ENCODE data around the gene TPI1.

The TPI1 gene

DNA sequence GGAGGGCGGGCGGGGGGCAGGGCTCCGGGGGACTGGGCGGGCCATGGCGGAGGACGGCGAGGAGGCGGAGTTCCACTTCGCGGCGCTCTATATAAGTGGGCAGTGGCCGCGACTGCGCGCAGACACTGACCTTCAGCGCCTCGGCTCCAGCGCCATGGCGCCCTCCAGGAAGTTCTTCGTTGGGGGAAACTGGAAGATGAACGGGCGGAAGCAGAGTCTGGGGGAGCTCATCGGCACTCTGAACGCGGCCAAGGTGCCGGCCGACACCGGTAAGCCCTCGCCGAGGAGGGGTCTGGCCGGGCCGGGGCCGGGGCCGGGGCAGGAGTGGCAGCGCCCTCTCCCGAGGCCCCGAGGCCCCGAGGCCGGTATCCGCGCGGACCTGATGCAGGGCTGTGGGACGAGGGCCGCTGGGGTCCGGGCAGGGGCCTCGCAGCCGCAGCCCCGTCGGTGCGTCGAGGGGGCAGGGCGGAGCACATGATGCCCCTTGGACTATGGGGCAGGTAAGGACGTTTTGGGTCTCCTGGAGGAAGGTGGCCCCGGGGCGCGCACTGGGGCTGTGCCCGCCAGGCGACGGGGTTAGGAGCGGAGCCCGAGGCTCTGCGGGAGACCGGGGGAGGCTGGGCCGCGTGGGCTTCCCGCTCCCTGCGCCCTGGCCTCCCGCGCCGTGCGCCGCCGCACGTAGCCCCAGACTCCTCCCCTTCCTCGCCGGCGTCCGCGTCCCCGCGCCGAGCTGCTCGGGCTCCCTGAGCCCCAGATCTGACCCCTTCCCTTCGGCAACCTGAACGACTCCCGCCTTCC lies at the start of gene TPI1:
Gene TPI1, plus strand, starts transcription at position 119 of the 798 bp plus-strand sequence. Its CDS starts 36 bp downstream, at position 155.
- peak; percentile 89 for DNase-seq

DNA sequence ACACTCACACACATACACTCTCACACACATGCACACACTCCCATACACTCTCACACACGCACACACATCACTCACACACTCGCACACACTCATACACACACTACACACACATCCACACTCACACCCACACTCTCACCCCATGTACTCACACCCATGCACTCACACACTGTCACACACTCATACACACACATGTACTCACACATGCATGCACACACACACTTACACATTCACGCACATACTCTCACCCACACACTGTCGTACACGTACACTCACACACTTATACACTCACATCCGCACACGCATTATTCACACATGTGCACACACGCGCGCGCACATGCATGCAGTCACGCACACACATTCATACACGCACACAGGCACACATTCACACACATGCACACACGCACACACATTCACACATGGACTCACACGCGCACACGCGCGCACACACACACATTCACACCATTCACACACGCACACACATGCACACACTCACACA lies 49.6 kb upstream of the TPI1 start:
- DNase-seq = no peak

DNA sequence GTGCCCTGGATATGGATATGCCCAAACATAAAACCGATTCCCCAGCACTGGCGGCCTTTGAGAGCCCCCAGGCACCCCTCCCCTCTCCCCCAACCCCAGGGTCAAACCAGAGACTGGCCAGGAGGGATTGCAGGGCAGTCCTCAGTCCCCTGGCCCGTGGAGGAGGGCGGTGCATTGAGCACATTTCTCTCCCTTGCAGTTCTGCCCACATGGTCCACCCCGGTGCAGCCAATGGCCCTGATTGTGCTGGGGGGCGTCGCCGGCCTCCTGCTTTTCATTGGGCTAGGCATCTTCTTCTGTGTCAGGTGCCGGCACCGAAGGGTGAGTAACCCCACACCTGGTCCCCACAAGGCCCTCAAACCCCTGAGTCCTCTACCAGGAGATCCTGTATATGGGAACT lies 49.1 kb upstream of the TPI1 start:
- DNase-seq = no peak

DNA sequence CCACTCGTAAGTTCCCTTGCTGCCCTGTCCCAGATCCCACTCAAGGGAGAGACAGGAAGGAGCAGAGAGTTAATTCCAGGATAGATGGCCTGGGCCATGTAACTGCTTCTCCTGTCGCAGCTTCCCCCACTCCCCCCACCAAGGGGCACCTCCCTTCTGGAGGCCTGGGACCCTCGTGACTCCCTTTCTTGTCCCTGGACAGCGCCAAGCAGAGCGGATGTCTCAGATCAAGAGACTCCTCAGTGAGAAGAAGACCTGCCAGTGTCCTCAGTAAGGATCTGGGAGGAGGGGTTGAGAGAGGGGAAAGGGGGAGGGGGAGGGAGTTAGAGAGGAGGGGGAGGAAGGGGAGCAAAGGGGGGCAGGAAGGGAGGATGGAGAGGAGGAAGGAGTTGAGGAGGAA lies 48.7 kb upstream of the TPI1 start:
- no peak for DNase-seq

DNA sequence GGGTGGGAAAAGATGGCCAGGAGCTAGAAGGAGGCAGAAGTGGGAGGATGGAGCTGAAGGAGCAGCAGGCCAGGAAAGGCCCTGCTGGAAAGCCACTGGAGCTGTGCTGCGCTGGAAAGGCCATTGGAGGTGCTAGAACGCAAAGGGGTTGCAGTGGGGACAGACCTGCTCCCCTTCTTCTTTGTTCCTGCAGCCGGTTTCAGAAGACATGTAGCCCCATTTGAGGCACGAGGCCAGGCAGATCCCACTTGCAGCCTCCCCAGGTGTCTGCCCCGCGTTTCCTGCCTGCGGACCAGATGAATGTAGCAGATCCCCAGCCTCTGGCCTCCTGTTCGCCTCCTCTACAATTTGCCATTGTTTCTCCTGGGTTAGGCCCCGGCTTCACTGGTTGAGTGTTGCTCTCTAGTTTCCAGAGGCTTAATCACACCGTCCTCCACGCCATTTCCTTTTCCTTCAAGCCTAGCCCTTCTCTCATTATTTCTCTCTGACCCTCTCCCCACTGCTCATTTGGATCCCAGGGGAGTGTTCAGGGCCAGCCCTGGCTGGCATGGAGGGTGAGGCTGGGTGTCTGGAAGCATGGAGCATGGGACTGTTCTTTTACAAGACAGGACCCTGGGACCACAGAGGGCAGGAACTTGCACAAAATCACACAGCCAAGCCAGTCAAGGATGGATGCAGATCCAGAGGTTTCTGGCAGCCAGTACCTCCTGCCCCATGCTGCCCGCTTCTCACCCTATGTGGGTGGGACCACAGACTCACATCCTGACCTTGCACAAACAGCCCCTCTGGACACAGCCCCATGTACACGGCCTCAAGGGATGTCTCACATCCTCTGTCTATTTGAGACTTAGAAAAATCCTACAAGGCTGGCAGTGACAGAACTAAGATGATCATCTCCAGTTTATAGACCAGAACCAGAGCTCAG lies 48.0 kb upstream of the TPI1 start:
- DNase-seq = no peak

DNA sequence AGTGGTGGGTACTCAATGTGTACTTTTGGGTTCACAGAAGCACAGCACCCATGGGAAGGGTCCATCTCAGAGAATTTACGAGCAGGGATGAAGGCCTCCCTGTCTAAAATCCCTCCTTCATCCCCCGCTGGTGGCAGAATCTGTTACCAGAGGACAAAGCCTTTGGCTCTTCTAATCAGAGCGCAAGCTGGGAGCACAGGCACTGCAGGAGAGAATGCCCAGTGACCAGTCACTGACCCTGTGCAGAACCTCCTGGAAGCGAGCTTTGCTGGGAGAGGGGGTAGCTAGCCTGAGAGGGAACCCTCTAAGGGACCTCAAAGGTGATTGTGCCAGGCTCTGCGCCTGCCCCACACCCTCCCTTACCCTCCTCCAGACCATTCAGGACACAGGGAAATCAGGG lies 47.2 kb upstream of the TPI1 start:
- no peak for DNase-seq

DNA sequence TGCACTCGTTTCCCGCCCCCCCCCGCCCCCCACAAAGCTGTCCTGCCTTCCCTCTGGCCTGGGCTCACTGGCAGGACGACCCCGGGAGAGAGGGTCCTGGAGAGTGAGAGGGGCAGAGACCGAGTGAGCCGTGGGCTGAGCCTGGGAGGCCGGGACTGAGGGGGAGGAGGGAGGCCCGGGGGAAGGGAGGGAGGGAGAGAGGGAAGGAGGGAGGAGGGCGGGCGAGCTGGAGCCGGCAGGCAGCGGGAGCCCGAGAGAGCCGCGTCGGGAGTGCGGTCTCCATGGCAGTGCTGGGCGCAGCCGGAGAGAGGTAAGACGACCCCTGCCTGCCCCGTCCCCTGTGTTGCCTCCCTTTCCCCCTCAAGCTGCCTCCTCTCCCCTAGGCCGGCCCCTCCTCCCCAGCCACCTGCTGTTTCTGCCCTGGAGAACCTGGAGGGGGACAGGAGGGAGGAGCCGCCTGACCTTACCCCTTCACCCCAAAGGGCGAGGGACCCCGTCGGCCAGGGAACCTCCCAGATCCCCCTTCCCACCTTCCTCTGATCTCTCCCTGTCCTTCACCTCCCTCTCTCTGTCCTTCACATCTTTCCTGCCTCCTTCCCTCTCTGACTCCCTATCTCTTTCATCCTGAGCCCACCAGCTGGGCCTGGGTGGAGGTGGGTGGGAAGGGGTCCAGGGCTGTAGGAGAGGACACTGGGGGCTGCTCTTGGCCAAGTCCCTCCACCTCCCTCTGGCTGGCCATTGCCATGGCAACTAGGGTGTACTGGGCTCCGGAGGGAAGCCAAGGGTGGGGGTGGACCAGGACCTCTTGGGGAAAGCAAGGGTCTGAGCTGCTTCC lies 45.5 kb upstream of the TPI1 start, which contains the start of gene GPR162:
Gene GPR162, plus strand, starts transcription at position 231 of the 835 bp plus-strand sequence. CDS start 2,078 bp downstream, outside the sequence.
- DNase-seq = no peak

DNA sequence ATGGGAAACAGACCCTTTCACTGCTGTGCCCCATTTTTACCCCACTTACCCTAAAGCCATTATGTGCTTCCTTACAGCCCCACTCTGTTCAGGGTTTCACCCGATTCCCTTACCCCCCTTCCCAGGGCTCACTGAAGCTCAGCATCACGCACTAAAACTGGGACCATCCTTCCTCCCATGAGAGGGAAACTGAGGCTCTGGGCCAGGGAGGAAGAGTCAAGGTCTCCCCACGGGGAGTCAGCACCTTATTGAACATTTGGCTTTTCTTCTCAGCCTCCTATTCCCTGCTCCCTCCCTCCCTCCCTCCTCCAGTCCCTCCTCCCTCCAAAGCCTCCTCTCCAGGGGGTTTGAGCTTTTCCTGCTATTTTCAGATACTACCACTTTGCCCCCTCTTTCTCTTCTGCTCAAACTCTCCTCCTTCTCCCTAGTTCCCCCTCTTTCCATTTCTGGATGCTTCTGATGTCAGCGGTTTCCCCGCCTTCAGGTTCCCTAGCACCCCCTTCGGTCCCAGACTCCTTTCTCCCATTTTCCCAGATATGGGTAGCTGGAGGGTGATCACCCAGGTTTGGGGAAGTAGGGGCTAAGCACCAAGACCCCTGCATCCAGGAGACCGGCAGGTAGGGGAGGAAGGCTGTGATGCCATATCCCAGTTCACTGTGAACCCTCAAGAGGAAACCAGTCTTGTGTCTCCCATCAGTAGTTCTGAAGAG lies 44.8 kb upstream of the TPI1 start:
- DNase-seq = no peak

DNA sequence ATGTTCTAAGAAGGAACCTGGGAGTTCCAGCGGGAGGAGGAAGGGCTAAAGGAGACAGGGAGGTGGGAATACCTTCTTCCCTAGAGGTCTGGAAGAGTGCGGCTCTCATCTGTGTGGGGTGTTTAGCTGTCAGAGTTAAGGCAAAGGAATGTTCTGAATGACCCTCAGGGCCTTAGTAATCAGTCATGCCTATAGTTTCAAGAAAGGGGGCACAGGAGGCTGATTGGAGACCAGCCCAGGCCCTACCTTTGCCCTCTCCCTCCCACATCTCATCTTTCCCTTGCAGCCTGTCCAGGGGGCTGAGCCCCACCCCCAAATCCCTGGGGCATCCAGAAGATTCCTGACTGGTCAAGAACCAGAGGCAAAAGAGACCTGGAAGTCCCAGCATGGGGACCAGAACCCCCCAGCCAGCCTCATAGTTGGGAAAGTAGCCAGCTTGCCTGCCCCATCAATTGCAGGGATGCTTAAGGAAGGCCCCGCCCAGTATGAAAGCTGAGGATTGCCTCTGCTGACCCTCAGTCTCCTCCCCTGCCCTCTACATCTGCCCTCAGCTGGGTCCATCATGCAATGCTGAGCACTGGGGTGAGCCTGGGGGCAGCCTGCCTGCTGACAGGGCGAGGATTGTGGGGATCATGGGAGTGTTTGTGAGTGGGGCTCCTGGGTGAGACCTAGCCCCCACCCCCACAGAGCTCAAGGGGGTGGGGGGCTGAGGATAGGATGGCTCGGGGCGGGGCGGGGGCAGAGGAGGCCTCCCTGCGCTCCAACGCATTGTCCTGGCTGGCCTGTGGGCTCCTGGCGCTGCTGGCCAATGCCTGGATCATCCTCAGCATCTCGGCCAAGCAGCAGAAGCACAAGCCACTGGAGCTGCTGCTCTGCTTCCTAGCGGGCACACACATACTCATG lies 43.9 kb upstream of the TPI1 start:
- DNase-seq = no peak

DNA sequence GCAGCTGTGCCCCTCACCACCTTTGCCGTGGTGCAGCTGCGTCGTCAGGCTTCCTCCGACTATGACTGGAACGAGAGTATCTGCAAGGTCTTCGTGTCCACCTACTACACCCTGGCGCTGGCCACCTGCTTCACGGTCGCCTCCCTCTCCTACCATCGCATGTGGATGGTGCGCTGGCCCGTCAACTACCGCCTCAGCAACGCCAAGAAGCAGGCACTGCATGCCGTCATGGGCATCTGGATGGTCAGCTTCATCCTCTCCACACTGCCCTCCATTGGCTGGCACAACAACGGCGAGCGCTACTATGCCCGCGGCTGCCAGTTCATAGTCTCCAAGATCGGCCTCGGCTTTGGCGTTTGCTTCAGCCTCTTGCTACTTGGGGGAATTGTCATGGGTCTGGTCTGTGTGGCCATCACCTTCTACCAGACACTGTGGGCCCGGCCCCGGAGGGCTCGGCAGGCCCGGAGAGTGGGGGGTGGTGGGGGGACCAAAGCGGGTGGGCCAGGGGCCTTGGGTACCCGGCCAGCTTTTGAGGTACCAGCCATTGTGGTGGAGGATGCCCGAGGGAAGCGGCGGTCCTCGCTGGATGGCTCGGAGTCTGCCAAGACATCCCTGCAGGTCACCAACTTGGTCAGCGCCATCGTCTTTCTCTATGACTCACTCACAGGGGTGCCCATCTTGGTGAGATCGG lies 43.1 kb upstream of the TPI1 start:
- no peak for DNase-seq

DNA sequence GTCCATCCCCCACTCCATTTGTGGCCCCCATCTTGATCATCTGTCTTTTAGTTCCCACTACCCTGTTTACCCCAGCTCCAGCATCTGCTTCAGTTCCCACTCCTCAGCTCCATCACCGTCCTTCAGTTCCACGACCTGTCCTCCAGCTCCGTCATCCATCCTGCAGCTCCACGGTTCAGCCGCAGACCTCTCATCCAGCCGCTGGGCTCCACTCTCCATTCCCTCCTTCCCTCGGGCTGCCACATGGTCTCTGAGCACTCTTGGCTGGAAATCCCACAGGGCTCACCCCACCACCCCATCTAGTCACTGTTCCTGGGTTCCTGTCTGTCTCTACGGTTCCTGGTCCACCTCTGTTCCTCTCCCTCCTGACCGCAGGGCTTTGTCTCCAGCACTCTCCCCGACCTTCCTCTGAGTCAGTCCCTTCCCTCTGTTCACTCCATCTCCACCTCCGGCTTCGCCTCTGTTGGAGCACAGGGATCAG lies 42.4 kb upstream of the TPI1 start:
- no peak for DNase-seq

DNA sequence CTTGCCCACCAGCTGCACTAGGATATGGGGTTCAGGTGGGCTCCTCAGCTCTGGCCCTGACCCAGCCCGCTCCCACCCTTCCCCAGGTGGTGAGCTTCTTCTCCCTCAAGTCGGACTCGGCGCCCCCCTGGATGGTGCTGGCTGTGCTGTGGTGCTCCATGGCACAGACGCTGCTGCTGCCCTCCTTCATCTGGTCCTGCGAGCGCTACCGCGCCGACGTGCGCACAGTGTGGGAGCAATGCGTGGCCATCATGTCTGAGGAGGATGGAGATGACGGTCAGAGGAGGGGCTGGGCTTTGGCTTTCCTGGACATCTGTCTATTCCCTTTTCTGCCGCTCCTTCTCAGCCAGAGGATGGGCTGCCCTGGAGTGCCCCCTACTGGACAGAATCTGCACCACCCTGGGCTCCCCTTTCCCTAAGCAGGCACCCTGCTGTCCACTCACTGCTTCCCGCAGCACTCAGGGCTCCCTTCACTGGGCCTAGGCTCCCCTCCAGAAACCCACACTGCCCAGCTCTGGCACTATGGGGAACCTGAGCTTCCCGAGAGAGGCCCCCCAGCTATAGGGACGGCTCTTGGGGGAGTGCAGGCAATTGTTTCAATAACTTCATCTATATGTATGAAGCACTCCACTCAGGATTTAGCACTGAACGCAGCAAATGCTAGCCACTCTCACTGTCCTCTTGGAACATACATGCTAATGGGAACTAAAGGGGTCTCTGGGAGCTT lies 41.8 kb upstream of the TPI1 start:
- DNase-seq = peak; percentile 81

DNA sequence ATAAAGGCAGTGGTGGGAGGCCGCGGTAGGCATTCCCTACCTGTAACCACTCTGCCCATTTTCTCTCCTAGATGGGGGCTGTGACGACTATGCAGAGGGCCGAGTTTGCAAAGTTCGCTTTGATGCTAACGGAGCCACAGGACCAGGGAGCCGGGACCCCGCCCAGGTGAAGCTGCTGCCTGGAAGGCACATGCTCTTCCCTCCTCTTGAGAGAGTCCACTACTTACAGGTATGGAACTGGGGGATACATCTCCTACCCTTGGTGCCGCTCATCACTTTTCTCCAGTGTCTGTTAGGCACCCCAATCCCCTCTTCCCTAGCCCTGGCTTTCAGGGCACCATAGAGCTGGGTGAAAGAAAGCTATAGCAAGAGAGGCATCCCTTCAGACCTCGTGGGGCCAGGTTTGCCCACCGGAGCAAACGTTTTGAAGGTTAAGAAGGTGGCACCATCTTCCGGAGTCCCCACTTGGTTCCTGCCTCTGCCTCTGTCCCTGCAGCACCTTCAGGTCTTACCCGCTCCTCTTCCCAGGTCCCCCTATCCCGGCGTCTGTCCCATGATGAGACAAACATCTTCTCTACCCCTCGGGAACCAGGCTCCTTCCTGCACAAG lies 41.1 kb upstream of the TPI1 start:
- DNase-seq = no peak

DNA sequence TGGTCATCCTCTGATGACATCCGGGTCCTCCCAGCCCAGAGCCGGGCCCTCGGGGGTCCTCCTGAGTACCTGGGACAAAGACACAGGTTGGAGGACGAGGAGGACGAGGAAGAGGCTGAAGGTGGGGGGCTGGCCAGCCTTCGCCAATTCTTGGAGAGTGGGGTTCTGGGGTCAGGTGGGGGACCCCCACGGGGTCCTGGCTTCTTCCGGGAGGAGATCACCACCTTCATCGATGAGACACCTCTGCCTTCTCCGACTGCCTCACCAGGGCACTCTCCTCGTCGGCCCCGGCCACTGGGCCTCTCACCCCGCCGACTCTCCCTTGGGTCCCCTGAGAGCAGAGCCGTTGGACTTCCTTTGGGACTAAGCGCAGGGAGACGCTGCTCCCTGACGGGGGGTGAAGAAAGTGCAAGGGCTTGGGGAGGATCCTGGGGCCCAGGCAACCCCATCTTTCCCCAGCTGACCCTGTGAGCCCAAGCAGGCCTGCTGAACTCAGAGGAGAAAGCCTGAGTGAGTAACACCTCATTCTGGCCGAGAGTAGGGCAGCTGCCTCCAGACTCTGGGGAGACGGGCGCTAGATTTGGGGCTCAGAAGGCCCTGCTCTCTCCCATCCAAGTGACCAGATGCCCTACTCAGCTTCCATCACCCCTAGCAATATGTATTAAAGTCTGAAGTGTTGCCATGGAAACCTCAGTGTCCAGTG lies 40.4 kb upstream of the TPI1 start:
- DNase-seq = no peak

DNA sequence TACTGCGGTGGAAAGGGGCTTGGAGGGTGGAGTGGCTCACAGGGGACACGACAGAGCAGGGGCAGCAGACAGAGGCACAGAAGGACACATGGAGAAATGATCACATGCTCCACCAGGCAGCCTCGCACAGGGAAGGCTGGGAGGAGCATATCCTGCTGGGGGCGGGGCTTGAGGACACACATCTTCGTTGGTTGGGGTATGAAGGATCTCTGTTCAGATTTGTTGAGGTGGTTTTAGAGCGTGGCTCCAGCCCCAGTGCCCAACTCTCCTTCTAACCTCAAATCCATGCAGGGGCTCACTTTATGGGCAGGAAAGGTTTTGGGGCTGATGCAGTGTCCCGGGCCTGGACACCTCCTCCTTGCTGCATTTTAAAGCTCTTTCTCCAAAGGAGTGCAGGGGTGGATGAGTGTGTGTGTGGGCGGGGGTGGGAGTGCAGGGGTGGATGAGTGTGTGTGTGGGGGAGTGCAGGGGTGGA lies 39.9 kb upstream of the TPI1 start:
- DNase-seq = peak; percentile 38

DNA sequence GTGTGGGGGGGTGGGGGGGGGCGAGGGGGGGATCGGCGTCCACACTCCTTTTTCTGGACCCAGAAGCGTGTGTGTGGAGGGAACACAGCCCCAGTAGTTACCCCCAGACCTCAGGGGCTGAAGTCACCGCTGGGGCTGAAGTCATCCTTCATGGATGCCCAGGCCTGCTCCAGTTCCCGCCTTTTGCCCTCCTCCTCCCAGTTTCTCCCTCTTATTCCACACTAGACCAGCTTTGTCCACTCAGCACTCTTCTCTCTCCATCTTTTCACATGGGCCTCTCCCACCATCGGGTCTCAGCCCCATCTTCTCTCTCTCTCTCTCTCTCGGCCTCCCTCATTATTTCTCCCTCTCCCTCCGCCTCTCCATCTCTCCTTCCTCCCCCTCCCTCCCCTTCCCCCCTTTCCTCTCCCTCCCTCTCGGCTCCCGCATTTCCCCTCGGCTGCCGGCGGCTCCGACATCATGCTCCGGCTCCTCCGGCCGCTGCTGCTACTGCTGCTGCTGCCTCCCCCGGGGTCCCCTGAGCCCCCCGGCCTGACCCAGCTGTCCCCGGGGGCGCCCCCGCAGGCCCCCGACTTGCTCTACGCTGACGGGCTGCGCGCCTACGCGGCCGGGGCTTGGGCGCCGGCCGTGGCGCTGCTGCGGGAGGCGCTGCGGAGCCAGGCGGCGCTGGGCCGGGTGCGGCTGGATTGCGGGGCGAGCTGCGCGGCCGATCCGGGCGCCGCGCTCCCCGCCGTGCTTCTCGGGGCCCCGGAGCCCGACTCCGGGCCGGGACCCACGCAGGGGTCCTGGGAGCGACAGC lies 39.1 kb upstream of the TPI1 start, which contains the start of gene P3H3:
Gene P3H3, plus strand, starts transcription at position 426 of the 799 bp plus-strand sequence. Its CDS starts 34 bp downstream, at position 460.
- DNase-seq = no peak

All from CD4-positive, alpha-beta T cell treated with Interleukin-12 subunit alpha and Interleukin-12 subunit beta, for 1 hour (primary cell).